Stimulated activated naive CD8-positive, alpha-beta T cell treated with anti-CD3 and anti-CD28 coated beads, Interleukin-15, amount 100 ng/mL, for 72 hours (primary cell): Measurements from ENCODE around the gene AKAP5.
"Not testable (repeated sequence)": the region's sequence is repeated elsewhere in the genome, so short reads cannot be mapped to it uniquely, and the experiment has no call there.

Source experiments
- ATAC-seq: fragments of 150-1000 bp; cut with Tn5 transposase; 2 replicates; pipeline ENCODE4 v1.10.0; 2021; ENCODE audit warnings: mild to moderate bottlenecking, moderate library complexity
- DNase-seq, 2 donors: peaks; one replicate each; pipeline ENCODE4 v3.0.0; 2021 to 2022
- H3K27ac Mint-ChIP-seq, 2 donors: one replicate each; pipeline ENCODE4 v1.8.0; 2022; ENCODE audit warnings: mild to moderate bottlenecking in 2 of 2, mixed read lengths in 2 of 2, moderate library complexity in 2 of 2
- H3K27me3 Mint-ChIP-seq: one replicate; pipeline ENCODE4 v1.8.0; 2022; ENCODE audit warnings: mixed read lengths
- H3K4me1 Mint-ChIP-seq: one replicate; pipeline ENCODE4 v1.8.0; 2022; ENCODE audit warnings: mild to moderate bottlenecking, mixed read lengths
- H3K4me3 Mint-ChIP-seq, 2 donors: one replicate each; pipeline ENCODE4 v1.8.0; 2022; ENCODE audit warnings: mild to moderate bottlenecking in 2 of 2, mixed read lengths in 2 of 2, moderate library complexity in 1 of 2
- H3K9me3 Mint-ChIP-seq, 2 donors: one replicate each; pipeline ENCODE4 v1.8.0; 2022; ENCODE audit warnings: mixed read lengths in 2 of 2

AKAP5 gene

DNA sequence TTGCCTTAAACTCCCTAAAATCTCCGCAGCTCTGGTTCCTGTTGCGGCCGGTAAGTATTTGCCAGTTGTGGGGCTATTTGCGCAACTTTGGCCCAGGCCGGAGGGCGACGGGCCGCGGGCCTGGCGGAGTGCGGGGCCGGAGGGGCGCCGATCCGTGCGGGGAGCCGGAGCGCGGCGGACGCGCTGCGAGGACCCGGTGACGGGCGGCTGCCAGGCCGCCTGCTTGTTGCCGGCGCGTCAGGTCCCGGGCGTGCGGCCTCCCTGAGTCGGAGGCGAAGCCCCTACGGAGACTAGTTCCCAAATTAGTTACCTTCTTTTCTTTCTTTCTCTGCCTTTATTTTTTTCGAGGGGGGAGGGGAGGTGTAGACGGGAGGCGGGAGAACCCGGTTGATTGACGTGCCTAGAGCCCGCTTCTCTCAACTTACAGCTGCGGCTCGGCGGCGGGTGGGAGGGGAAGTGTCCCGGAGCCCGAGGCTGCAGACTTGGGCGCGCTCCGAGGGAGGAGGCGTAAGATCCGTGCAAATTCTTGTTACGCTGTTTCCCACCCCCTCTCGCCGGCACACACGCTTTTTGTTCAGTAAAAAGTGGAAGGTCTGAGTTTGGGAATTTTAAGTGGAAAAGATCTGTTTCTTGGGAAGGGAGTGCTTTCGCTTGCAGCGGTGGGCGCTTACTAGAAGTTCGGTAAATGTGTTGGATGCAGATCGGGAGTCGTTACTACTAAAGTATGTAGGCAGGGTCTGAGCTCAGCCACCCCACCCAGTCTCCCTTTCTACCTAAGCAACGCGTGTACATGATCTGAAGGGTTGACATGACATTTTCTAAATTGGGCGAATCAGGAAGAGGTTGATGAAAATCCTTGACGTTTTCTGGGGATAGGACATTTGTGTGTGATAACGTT lies 39.8 kb downstream of the AKAP5 start:
- Mint-ChIP-seq H3K4me1 (peaks cover 53% of the 10 kb centered on the region), H3K9me3 (no peaks in the 10 kb centered on the region), H3K27me3 (no peaks in the 10 kb centered on the region), H3K4me3 (peak overlapping the region; percentile 90), H3K27ac (peak overlapping the region; percentile 99 to 100)
- DNase-seq, result peak; percentile 82 to 86
- peak; percentile 48 for ATAC-seq

- Mint-ChIP-seq H3K27ac (peak overlapping the region; percentile 27 to 96), H3K9me3 (no peaks in the 10 kb centered on the region), H3K27me3 (no peaks in the 10 kb centered on the region), H3K4me3 (peak overlapping the region; percentile 90), H3K4me1 (peaks cover 61% of the 10 kb centered on the region)
- ATAC-seq (no peak), DNase-seq (no peak)
These were observed 41.4 kb downstream of the AKAP5 start for GRCh38 chr14:64506721-64507120.

DNA sequence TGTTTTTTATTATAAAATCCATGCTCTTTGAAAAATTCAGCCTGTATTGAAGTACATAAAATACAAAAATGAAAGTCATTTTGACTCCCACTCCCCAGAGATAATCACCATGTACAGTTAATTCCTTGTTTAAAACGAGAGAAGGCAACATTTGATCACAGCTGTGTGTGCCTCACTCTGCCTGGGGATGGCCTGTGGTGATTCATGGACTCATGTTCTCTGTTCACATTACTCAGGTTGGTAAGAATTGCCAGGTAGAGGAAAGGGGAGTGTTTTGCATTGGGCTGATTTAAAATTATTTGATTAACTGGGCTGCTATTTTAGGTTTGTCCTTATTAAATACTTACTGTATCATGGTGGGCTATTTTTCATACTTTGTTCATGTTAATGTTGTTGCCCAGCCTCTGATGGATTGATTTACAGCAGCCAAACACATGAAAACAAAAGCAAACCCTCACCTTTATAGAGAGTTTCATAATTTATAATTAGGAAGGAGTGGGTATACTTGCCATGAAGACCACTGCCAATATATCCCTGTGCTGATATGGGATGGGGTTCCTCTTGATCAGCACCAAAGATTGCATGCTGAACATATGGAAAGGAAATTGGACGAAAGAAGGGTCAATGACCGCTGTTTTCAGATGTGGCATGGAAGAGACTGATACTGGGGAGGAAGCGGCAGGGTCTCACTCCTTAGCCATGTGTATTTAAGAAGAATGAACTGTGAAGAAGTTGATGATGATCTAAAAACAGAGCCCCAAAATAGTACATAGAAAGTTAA lies 42.3 kb downstream of the AKAP5 start:
- ATAC-seq, result no peak
- peak overlapping the region; percentile 65 to 72 for H3K27ac Mint-ChIP-seq
- H3K4me1 Mint-ChIP-seq, result peaks cover 61% of the 10 kb centered on the region
- H3K4me3 Mint-ChIP-seq, result peak overlapping the region; percentile 90
- peak in 1 of 2 donors; percentile 35 for DNase-seq
- no peaks in the 10 kb centered on the region for H3K9me3 Mint-ChIP-seq
- no peaks in the 10 kb centered on the region for H3K27me3 Mint-ChIP-seq

DNA sequence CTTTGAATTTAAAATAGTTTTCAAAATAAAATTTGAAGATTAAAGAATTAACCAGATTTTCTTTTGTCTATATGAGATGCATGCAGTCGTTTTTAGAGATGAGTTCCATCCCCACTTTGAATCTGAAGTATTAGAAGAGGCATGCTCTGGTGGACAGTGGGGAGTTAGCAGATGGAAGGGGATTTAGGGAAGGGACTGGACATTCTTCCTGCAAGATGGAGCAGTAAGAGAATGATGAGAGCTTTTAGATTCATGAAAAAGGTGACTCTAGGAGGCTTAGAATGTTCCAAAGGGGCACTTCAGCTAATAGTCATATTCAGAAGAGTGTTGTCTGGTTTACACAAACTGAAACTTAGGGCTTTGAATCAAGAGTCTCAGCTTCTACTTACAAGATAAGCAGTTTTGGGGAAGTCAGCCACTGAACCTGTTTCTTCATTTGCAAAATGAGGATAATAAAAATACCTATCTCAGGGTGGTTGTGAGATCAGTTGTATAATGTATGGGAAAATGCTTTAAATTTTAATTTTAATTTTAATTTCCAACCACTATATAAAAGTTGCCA lies 43.0 kb downstream of the AKAP5 start:
- H3K4me3 Mint-ChIP-seq, result peak overlapping the region; percentile 42 to 90
- no peaks in the 10 kb centered on the region for H3K9me3 Mint-ChIP-seq
- peaks cover 64% of the 10 kb centered on the region for H3K4me1 Mint-ChIP-seq
- H3K27me3 Mint-ChIP-seq, result no peaks in the 10 kb centered on the region
- ATAC-seq (no peak), DNase-seq (no peak)
- H3K27ac Mint-ChIP-seq, result peak overlapping the region in 1 of 2 donors; percentile 21

GRCh38 chr14:64509036-64509435 lies 43.7 kb downstream of the AKAP5 start:
- Mint-ChIP-seq H3K4me1 (peaks cover 71% of the 10 kb centered on the region), H3K9me3 (no peaks in the 10 kb centered on the region), H3K27me3 (no peaks in the 10 kb centered on the region), H3K27ac (peak overlapping the region in 1 of 2 donors; percentile 41), H3K4me3 (peak overlapping the region; percentile 38 to 90)
- DNase-seq (no peak), ATAC-seq (no peak)

DNA sequence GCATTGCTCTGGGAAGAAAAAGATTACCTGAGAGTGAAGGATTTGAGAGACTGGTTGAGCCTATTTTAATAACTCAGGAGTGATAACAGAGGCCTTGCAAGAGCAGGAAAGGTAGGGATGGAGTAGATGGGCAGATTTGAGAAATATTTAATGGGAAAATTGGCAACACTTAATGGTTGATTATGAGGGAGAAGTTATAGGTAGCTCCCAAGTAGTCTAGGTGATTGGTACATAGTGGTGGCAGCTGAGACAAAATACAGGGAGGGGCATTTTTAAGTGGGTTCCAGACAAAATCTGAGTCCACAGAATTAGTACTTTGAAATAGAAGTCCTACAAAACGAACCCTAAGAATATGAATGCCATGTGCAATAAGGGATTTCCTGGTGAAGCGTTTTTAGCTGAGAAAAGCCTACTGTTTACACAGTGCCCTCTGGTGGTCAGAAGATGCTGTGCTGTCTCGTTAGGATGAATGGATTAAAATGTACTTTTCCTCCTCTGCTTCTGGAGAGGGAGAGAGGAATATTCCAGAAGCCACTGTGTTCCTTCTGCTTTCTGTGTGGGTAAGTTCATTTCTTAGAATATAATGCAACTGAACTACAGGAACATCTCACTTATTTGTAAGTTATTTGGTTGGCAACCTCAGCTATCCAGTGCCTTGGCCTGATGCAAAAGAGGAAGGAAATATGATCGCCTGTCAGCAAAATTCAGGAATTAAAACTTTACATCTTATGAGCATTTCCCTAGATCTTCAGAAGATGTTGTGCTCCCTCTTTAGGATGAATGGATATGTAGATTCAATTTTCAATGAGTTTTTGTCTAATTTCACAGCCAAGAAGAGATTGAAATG lies 45.7 kb downstream of the AKAP5 start:
- Mint-ChIP-seq H3K27ac (peak overlapping the region in 1 of 2 donors; percentile 54), H3K9me3 (no peaks in the 10 kb centered on the region), H3K27me3 (no peaks in the 10 kb centered on the region), H3K4me3 (peak overlapping the region; percentile 38 to 90), H3K4me1 (peaks cover 67% of the 10 kb centered on the region)
- DNase-seq (peak; percentile 49 to 50), ATAC-seq (no peak)

GRCh38 chr14:64513271-64513670 lies 48.0 kb downstream of the AKAP5 start:
- ATAC-seq (no peak), DNase-seq (no peak)
- Mint-ChIP-seq H3K4me1 (peaks cover 59% of the 10 kb centered on the region), H3K9me3 (no peaks in the 10 kb centered on the region), H3K27ac (no peak overlapping the region), H3K27me3 (no peaks in the 10 kb centered on the region), H3K4me3 (no peak overlapping the region)

- no peaks in the 10 kb centered on the region for H3K9me3 Mint-ChIP-seq
- DNase-seq (no peak), ATAC-seq (no peak)
- H3K27me3 Mint-ChIP-seq, result no peaks in the 10 kb centered on the region
- peaks cover 42% of the 10 kb centered on the region for H3K4me1 Mint-ChIP-seq
- no peak overlapping the region for H3K27ac Mint-ChIP-seq
- no peak overlapping the region for H3K4me3 Mint-ChIP-seq
These were observed 49.8 kb downstream of the AKAP5 start for GRCh38 chr14:64515053-64515452.

DNA sequence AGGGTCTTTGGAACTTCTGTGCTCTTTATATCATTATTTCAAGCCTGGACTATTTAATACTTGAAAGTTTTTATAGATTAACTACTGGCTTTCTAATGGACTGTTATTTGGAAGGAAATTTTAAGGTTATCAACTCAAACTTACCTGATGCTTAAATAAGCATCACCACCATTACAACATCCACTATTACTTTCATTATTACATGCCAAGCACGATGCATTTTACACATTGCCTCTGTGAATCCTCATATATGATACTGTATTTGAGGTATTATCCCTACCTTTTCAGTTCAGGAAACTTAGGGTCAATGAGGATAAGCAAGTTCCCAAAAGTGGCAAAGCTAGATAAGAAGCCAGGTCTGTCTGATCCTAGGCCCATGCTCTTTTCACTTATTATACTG lies 51.7 kb downstream of the AKAP5 start:
- H3K9me3 Mint-ChIP-seq, result no peaks in the 10 kb centered on the region
- ATAC-seq (no peak), DNase-seq (no peak)
- no peaks in the 10 kb centered on the region for H3K27me3 Mint-ChIP-seq
- H3K4me1 Mint-ChIP-seq, result peaks cover 26% of the 10 kb centered on the region
- peak overlapping the region in 1 of 2 donors; percentile 9 for H3K27ac Mint-ChIP-seq
- peak overlapping the region in 1 of 2 donors; percentile 26 for H3K4me3 Mint-ChIP-seq

DNA sequence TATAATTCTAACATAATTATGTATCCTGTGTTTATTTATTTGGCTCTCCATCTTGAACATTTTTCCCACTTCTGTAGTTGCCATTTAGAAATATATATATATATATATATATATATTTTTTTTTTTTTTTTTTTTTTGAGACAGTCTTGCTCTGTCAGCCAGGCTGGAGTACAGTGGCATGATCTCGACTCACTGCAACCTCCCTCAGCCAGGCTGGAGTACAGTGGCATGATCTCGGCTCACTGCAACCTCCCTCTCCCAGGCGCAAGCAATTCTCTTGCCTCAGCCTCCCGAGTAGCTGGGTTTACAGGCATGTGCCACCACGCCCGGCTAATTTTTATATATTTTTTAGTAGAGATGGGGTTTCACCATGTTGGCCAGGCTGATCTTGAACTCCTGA lies 52.4 kb downstream of the AKAP5 start:
- H3K27ac Mint-ChIP-seq, H3K27me3 Mint-ChIP-seq, DNase-seq, ATAC-seq, H3K4me3 Mint-ChIP-seq, H3K9me3 Mint-ChIP-seq: not testable (repeated sequence)
- H3K4me1 Mint-ChIP-seq, result peaks cover 26% of the 10 kb centered on the region

DNA sequence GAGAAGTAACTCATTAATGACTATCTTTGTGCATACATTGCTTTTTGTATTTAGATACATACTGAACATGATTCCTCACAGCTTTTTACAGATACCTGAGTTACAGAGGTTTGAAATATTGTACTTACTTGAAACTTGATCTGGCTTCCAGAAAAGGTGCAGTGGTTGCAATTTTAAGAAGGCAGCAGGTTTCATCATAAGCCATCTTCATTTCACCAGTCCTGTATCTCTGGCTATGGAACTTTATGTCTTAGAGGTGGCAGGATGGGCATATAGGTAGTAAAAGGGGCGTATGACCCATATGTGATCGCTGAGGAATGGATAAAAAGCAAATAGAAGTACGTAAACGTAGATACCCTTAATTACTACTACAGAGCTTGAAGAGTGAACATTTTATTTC lies 52.9 kb downstream of the AKAP5 start:
- peaks cover 25% of the 10 kb centered on the region for H3K4me1 Mint-ChIP-seq
- ATAC-seq (no peak), DNase-seq (no peak)
- no peak overlapping the region for H3K4me3 Mint-ChIP-seq
- H3K9me3 Mint-ChIP-seq, result no peaks in the 10 kb centered on the region
- H3K27me3 Mint-ChIP-seq, result no peaks in the 10 kb centered on the region
- peak overlapping the region in 1 of 2 donors; percentile 60 for H3K27ac Mint-ChIP-seq

DNA sequence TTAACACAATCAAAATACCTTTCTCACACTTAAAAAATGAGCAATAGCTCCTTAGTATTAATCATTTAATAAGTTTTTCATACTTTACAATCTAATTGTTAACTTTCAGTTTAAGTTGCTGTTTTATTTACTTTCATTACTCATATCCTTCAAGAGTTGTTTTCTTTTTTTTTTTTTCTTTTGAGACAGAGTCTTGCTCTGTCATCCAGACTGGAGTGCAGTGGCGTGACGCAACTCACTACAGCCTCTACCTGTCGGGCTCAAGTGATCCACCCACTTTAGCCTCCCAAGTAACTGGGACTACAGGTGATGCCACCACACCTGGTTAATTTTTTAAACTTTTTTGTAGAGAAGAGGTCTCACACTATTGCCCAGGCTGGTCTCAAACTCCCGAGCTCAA lies 55.4 kb downstream of the AKAP5 start:
- Mint-ChIP-seq H3K4me3 (no peak overlapping the region), H3K27ac (no peak overlapping the region), H3K27me3 (no peaks in the 10 kb centered on the region), H3K9me3 (no peaks in the 10 kb centered on the region), H3K4me1 (peaks cover 15% of the 10 kb centered on the region)
- no peak for DNase-seq
- no peak for ATAC-seq

DNA sequence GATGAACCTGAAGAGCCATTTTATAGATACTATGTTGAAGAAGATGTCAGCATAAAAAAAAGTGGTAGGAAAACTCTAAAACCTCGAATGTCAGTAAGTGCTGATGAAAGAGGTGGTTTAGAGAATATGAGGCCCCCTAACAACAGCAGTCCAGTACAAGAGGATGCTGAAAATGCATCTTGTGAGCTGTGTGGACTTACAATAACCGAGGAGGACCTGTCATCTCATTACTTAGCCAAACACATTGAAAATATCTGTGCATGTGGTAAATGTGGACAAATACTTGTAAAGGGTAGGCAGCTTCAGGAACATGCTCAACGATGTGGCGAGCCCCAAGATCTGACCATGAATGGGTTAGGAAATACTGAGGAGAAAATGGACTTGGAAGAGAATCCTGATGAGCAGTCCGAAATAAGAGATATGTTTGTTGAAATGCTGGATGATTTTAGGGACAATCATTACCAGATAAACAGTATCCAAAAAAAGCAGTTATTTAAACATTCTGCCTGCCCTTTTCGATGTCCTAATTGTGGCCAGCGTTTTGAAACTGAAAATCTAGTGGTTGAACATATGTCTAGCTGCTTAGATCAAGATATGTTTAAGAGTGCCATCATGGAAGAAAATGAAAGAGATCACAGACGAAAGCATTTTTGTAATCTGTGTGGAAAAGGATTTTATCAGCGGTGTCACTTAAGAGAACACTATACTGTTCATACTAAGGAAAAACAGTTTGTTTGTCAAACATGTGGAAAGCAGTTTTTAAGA lies 57.5 kb downstream of the AKAP5 start:
- H3K9me3 Mint-ChIP-seq, result no peaks in the 10 kb centered on the region
- no peak for ATAC-seq
- no peak overlapping the region for H3K4me3 Mint-ChIP-seq

More for the DNA sequence above, 57.5 kb downstream of the AKAP5 start:
- peaks cover 10% of the 10 kb centered on the region for H3K4me1 Mint-ChIP-seq
- H3K27me3 Mint-ChIP-seq, result no peaks in the 10 kb centered on the region
- no peak for DNase-seq
- no peak overlapping the region for H3K27ac Mint-ChIP-seq
